IMR-90 (cell line): ENCODE measurements around the gene USB1. TPM values are rescaled to one million over a fixed set of nuclear protein-coding genes. Genes with fewer than 3 reads are reported as not detected.

Experiments
- ATAC-seq: fragments of 200-7000 bp; cut with Tn5 transposase; 2 replicates; pipeline ENCODE4 v1.9.1; 2020; ENCODE audit warnings: low read depth, mild to moderate bottlenecking, moderate library complexity
- BruUV-seq: library from RNA; stranded (reverse); fragments of 400-500 nt; replicated peaks from 2 replicates; lab custom pipeline; 2021; lab: Mats Ljungman, UMichigan
- CTCF ChIA-PET: fragments of 300-600 bp; formaldehyde crosslinking; extraction: SDS; loops from one replicate; lab custom pipeline; 2021; ENCODE audit warnings: antibody characterized with exemption; lab: Yijun Ruan, JAX
- POLR2A ChIA-PET: fragments of 300-600 bp; sonication (Branson Sonifier 250); formaldehyde crosslinking; loops from one replicate; lab custom pipeline; 2022; ENCODE audit warnings: antibody characterized with exemption; ENCODE audit not compliant: unreplicated experiment; lab: Charles Lee
- DNase-seq: peaks from one replicate; pipeline ENCODE4 v3.0.0; 2013
- H2AFZ ChIP-seq: replicated peaks from 2 replicates; pipeline ENCODE3; 2013; ENCODE audit warnings: low read length, mild to moderate bottlenecking; ENCODE audit not compliant: poor library complexity
- H2AK5ac ChIP-seq: 2 replicates; pipeline ENCODE4 v1.6.1; 2013; ENCODE audit warnings: low read depth, low read length, inconsistent platforms
- H2AK9ac ChIP-seq: replicated peaks from 2 replicates; pipeline ENCODE3; 2013; ENCODE audit warnings: mild to moderate bottlenecking, low read depth, low read length, moderate library complexity; ENCODE audit not compliant: poor library complexity
- H2BK120ac ChIP-seq: 2 replicates; pipeline ENCODE4 v1.6.1; 2013; ENCODE audit warnings: low read depth, low read length, inconsistent platforms
- H2BK15ac ChIP-seq: 3 replicates; pipeline ENCODE4 v1.6.1; 2013; ENCODE audit warnings: low read depth, low read length, inconsistent platforms
- H2BK20ac ChIP-seq: 2 replicates; pipeline ENCODE4 v1.6.1; 2013; ENCODE audit warnings: low read depth, mild to moderate bottlenecking, inconsistent platforms, low read length, moderate library complexity
- H2BK5ac ChIP-seq: 2 replicates; pipeline ENCODE4 v1.6.1; 2013; ENCODE audit warnings: mild to moderate bottlenecking, low read depth, low read length, inconsistent platforms; ENCODE audit not compliant: poor library complexity, severe bottlenecking
- H3K14ac ChIP-seq: replicated peaks from 2 replicates; pipeline ENCODE4 v1.6.1; 2013; ENCODE audit warnings: low read depth, low read length, inconsistent platforms
- H3K18ac ChIP-seq: 2 replicates; pipeline ENCODE4 v1.6.1; 2013; ENCODE audit warnings: low read depth, low read length, control low read depth
- H3K23ac ChIP-seq: 2 replicates; pipeline ENCODE4 v1.6.1; 2013; ENCODE audit warnings: low read depth, low read length, inconsistent platforms
- H3K27ac ChIP-seq: 2 replicates; pipeline ENCODE4 v1.5.1; 2013; ENCODE audit warnings: mild to moderate bottlenecking, control low read depth, low read length; ENCODE audit not compliant: insufficient read depth
- H3K27me3 ChIP-seq: 2 replicates; pipeline ENCODE4 v1.6.1; 2013; ENCODE audit warnings: low read length; ENCODE audit not compliant: control insufficient read depth, insufficient read depth
- H3K36me3 ChIP-seq: 2 replicates; pipeline ENCODE4 v1.6.1; 2013; ENCODE audit warnings: low read length, mixed read lengths; ENCODE audit not compliant: control insufficient read depth, insufficient read depth
- H3K4ac ChIP-seq: 2 replicates; pipeline ENCODE4 v1.6.1; 2013; ENCODE audit warnings: low read depth, low read length, inconsistent platforms
- H3K4me1 ChIP-seq: 2 replicates; pipeline ENCODE4 v1.6.1; 2013; ENCODE audit warnings: low read length, mixed read lengths; ENCODE audit not compliant: control insufficient read depth, insufficient read depth
- H3K4me2 ChIP-seq: 2 replicates; pipeline ENCODE4 v1.6.1; 2013; ENCODE audit warnings: low read depth, mild to moderate bottlenecking, control low read depth, low read length, moderate library complexity
- H3K4me3 ChIP-seq: 2 replicates; pipeline ENCODE4 v1.5.1; 2013; ENCODE audit warnings: low read depth, mild to moderate bottlenecking, control low read depth, low read length, moderate library complexity; ENCODE audit not compliant: insufficient read depth
- H3K56ac ChIP-seq: 2 replicates; pipeline ENCODE4 v1.6.1; 2013; ENCODE audit warnings: low read length, inconsistent platforms; ENCODE audit not compliant: insufficient read depth; ENCODE audit errors: extremely low read depth
- H3K79me1 ChIP-seq, 2 experiments: 2 replicates each; pipeline ENCODE4 v1.6.1; 2013; ENCODE audit warnings: low read length in 2 of 2, inconsistent platforms in 1 of 2, low read depth in 1 of 2
- H3K9ac ChIP-seq: 2 replicates; pipeline ENCODE4 v1.6.1; 2013; ENCODE audit warnings: low read depth, low read length, control low read depth
- H3K9me1 ChIP-seq: 2 replicates; pipeline ENCODE4 v1.6.1; 2013; ENCODE audit warnings: low read length, inconsistent platforms; ENCODE audit not compliant: insufficient read depth
- H3K9me3 ChIP-seq: 2 replicates; pipeline ENCODE4 v1.6.1; 2013; ENCODE audit warnings: low read length; ENCODE audit not compliant: control insufficient read depth, insufficient read depth
- H4K20me1 ChIP-seq: 2 replicates; pipeline ENCODE4 v1.6.1; 2013; ENCODE audit warnings: low read length, inconsistent platforms; ENCODE audit not compliant: insufficient read depth
- H4K5ac ChIP-seq: 2 replicates; pipeline ENCODE4 v1.6.1; 2013; ENCODE audit warnings: mild to moderate bottlenecking, low read depth, low read length, control low read depth
- H4K8ac ChIP-seq, 2 experiments: 2 replicates each; pipeline ENCODE4 v1.6.1; 2013; ENCODE audit warnings: low read depth in 2 of 2, low read length in 2 of 2, control low read depth in 1 of 2, inconsistent platforms in 1 of 2
- H4K91ac ChIP-seq: 2 replicates; pipeline ENCODE4 v1.6.1; 2013; ENCODE audit warnings: low read depth, low read length, inconsistent platforms; ENCODE audit not compliant: insufficient read depth
- BHLHE40 ChIP-seq: fragments of 150-350 bp; IDR thresholded peaks from 2 replicates; pipeline ENCODE4 v1.6.1; 2016; ENCODE audit warnings: mild to moderate bottlenecking, low read depth, low read length
- CHD1 ChIP-seq: IDR thresholded peaks from 2 replicates; pipeline ENCODE4 v1.6.1; 2012; ENCODE audit warnings: low read depth, low read length, improper control_type of control experiment
- ELK1 ChIP-seq: fragments of 150-350 bp; IDR thresholded peaks from 2 replicates; pipeline ENCODE4 v1.6.1; 2016; ENCODE audit warnings: low read depth, mild to moderate bottlenecking, low read length, moderate library complexity, borderline replicate concordance
- FOS ChIP-seq: fragments of 150-350 bp; IDR thresholded peaks from 2 replicates; pipeline ENCODE4 v1.6.1; 2016; ENCODE audit warnings: low read depth, low read length
- MAFK ChIP-seq: IDR thresholded peaks from 2 replicates; pipeline ENCODE4 v1.6.1; 2012; ENCODE audit warnings: low read depth, low read length, improper control_type of control experiment
- MXI1 ChIP-seq: IDR thresholded peaks from 2 replicates; pipeline ENCODE4 v1.6.1; 2012; ENCODE audit warnings: low read depth, mild to moderate bottlenecking, low read length, moderate library complexity, borderline replicate concordance
- NFE2L2 ChIP-seq: fragments of 150-350 bp; IDR thresholded peaks from 2 replicates; pipeline ENCODE4 v1.6.1; 2016; ENCODE audit warnings: low read depth, mild to moderate bottlenecking, low read length
- POLR2A ChIP-seq: IDR thresholded peaks from 2 replicates; pipeline ENCODE4 v1.6.1; 2012; ENCODE audit warnings: mild to moderate bottlenecking, low read depth, low read length
- RAD21 ChIP-seq: IDR thresholded peaks from 2 replicates; pipeline ENCODE4 v1.6.1; 2012; ENCODE audit warnings: low read length, improper control_type of control experiment
- RFX5 ChIP-seq: IDR thresholded peaks from 2 replicates; pipeline ENCODE4 v1.8.0; 2012; ENCODE audit warnings: low read depth, mild to moderate bottlenecking, low read length, moderate library complexity
- SMC3 ChIP-seq: fragments of 150-350 bp; IDR thresholded peaks from 2 replicates; pipeline ENCODE4 v1.6.1; 2016; ENCODE audit warnings: low read depth, mild to moderate bottlenecking, antibody characterized with exemption, low read length, moderate library complexity
- USF2 ChIP-seq: fragments of 150-350 bp; IDR thresholded peaks from 2 replicates; pipeline ENCODE4 v1.6.1; 2017; ENCODE audit warnings: mild to moderate bottlenecking, antibody characterized with exemption, low read length, low read depth
- WGBS, 2 experiments: methylation state at CpG; one replicate each; pipeline versions ENCODE4 v1.1.5 to v1.1.7; 2013; ENCODE audit warnings: missing lambda C conversion rate in 2 of 2; ENCODE audit not compliant: insufficient read length in 1 of 2; ENCODE audit errors: extremely low coverage in 2 of 2; 5-methylcytosine and 5-hydroxymethylcytosine counted together
- dilution Hi-C: fragments of 300-500 bp; cut with HindIII; formaldehyde crosslinking; loops from one replicate; pipeline ENCODE4 v1.14.3; 2018; ENCODE audit warnings: low sequenced_read_pairs; ENCODE audit not compliant: unreplicated experiment
- in situ Hi-C: fragments of 300-500 bp; cut with MboI; formaldehyde crosslinking; loops from 3 replicates; pipeline ENCODE4 v1.14.3; 2019; ENCODE audit warnings: low sequenced_read_pairs, inconsistent platforms, mixed read lengths
- intact Hi-C: fragments of 100-400 bp; cut with micrococcal nuclease; formaldehyde crosslinking; loops from 2 replicates; pipeline ENCODE4 v1.10.0; 2022
- polyA plus RNA-seq, 3 experiments: library from polyadenylated mRNA; depleted of rRNA; stranded (reverse); fragments of >200 nt; gene quantifications; 2 replicates each; pipeline ENCODE4 v1.2.3, GENCODE V29; 2012; ENCODE audit warnings: low replicate concordance in 1 of 3
- total RNA-seq: library from RNA; depleted of rRNA; stranded (reverse); fragments of >200 nt; gene quantifications from 2 replicates; pipeline ENCODE4 v1.2.3, GENCODE V29; 2012

USB1 gene
- total and polyA plus RNA-seq, 2 of the 4 experiments (the other 2 are of a cell fraction) = 45.9 to 94.9 TPM

- dilution Hi-C loops (no loop called here), in situ Hi-C loops (no loop called here), intact Hi-C loops (no loop called here)
- Histone ChIP-seq H3K4me1 (no peaks in the 10 kb centered on the region), H3K9me3 (no peaks in the 10 kb centered on the region), H3K56ac (no peak overlapping the region), H3K27me3 (peaks cover 12% of the 10 kb centered on the region), H2BK20ac (no peak overlapping the region), H3K23ac (no peak overlapping the region), H3K4ac (no peak overlapping the region), H4K20me1 (no peaks in the 10 kb centered on the region), H4K91ac (no peak overlapping the region), H3K27ac (no peak overlapping the region), H3K36me3 (no peaks in the 10 kb centered on the region), H3K4me2 (no peak overlapping the region), H3K79me1 (no peaks in the 10 kb centered on the region), H2BK120ac (no peak overlapping the region), H2BK15ac (no peak overlapping the region), H2AFZ (peak overlapping the region; percentile 18), H3K14ac (no peak overlapping the region), H3K18ac (no peak overlapping the region), H2BK5ac (no peak overlapping the region), H3K9me1 (no peaks in the 10 kb centered on the region), H3K9ac (no peak overlapping the region), H4K8ac (no peak overlapping the region), H2AK5ac (no peak overlapping the region), H3K4me3 (no peak overlapping the region), H4K5ac (no peak overlapping the region), H2AK9ac (no peak overlapping the region)
- ChIA-PET POLR2A (no interaction called here), CTCF (interaction anchor here (1.3 kb wide), 1 partner anchor 16 kb away, joined by 3 read pairs; no protein-coding TSS in a partner anchor)
- no peak for ATAC-seq
- WGBS, 2 experiments = 56% methylated on average over 6 of the region's 13 CpGs; no CpG with 5 or more reads in 1 of the 2 experiments
- BruUV-seq = no TSS peak
- no peak for TF ChIP-seq RFX5
- TF ChIP-seq POLR2A = no peak
- TF ChIP-seq CHD1 = no peak
- no peak for TF ChIP-seq SMC3
- TF ChIP-seq MXI1 = no peak
- no peak for TF ChIP-seq BHLHE40
- TF ChIP-seq RAD21 = no peak
- no peak for TF ChIP-seq USF2
- no peak for TF ChIP-seq MAFK
- no peak for TF ChIP-seq ELK1
- TF ChIP-seq FOS = no peak
- TF ChIP-seq NFE2L2 = no peak
- no peak for DNase-seq
These were observed 47.5 kb downstream of the USB1 start for GRCh38 chr16:58048494-58049231.
